ENCODE results near the gene NOL3.

The NOL3 gene

DNA sequence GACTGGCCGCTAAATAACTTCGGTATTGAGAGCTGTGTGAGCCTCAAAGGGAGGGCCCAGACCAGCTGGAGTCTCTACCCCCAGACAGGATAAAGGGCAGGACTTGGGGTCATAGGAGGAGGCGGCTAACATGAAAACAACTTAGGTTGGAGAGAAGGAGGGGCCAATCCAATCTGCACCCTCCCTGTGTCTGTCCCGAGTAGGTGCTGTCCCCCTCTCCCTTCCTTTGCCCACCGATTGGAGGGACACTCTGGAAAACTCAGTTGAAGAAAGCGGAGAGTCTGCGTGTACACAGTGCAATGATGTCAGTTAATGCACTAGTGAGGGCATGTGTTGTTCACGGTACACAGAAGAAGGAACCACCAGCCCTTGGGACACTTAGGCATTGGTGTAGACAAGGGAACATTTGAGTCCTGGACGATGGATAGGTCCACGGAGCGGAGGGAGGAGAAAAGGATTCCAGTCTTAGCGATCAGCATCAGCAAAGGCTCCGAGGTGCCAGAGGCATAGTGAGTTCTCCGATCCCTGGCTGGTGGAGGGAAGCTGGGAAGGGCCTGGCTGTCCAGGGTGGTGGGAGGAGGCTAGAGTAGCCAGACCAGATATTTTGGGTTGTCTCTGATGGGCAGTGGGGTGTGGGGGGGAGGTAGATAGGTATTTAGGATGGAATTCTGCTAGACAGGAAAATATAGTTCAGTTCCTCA, 761 bp downstream of the NOL3 start:
- no peak for DNase-seq (ENCODE audit: low spot score)

DNA sequence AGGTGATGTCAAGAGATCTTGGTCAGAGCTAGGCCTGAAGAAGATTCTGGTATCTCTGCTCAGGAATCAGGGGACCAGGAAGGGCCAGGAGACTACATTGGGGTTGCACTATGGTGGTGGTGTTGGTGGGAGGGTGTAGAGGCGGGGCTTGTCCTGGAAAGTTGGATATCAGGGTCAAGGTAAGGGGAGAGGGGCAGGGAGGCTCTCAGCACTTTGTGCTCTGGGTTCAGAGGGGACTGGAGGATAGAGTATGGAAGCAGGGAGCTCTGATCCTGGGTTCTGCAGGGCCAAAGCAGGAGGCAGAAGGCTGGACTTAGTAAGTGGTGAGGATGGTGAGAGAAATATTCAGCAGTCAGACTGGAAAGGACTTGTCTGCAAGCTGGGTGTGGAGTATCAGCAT, 3.0 kb downstream of the NOL3 start:
- DNase-seq (ENCODE audit: low spot score), result no peak

DNA sequence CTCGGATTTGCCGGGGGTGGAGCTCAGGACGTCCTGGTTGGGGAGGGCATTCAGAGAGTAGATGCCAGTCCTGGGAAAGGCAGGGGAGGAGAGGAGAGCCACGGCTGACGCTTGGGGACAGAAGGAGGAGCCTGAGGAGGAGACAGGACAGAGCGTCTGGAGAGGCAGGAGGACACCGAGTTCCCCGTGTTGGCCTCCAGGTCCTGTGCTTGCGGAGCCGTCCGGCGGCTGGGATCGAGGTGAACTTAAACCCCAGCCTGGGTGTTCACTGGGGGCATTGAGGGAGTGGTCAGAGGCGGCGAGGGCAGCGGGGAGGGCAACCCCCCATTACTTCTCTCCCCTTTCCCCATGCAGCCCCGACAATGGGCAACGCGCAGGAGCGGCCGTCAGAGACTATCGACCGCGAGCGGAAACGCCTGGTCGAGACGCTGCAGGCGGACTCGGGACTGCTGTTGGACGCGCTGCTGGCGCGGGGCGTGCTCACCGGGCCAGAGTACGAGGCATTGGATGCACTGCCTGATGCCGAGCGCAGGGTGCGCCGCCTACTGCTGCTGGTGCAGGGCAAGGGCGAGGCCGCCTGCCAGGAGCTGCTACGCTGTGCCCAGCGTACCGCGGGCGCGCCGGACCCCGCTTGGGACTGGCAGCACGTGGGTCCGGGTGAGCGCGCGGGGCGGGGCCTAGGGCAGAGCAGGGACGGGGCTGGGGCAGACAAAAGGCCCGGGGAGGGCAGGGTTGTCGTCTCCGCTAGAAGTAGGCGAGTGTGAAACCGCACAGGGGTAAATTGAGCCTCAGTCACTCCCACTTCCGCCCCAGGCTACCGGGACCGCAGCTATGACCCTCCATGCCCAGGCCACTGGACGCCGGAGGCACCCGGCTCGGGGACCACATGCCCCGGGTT, 3.7 kb downstream of the NOL3 start:
- DNase-seq (ENCODE audit: low spot score), result peak; percentile 64

DNA sequence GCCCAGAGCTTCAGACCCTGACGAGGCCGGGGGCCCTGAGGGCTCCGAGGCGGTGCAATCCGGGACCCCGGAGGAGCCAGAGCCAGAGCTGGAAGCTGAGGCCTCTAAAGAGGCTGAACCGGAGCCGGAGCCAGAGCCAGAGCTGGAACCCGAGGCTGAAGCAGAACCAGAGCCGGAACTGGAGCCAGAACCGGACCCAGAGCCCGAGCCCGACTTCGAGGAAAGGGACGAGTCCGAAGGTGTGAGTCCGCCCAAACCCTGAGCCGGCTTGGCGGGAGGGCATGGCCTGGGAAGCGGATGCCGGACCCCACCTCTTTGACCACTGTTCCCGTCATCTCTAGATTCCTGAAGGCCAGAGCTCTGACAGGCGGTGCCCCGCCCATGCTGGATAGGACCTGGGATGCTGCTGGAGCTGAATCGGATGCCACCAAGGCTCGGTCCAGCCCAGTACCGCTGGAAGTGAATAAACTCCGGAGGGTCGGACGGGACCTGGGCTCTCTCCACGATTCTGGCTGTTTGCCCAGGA, 4.4 kb downstream of the NOL3 start:
- no peak for DNase-seq (ENCODE audit: low spot score)

DNA sequence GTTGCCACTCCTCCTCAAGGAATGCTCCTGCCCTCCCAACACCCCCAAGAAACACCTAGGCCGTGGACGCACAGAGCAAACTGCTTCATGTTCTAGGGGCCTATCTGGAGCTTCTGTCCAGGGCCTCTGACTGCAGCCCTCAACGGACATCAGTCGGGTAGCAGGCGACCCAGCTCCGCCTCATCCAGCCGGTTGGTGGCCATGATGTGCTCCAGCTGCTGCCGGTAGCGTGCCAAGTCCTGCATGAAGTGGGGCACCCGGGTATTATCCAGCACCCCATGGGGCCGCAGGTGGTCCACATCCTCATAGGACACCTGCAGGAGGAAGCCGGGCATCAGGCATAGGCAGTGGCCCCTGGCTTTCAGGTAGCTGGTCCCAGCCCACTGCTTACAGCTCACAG, 6.3 kb downstream of the NOL3 start:
- no peak for DNase-seq (ENCODE audit: low spot score)

DNA sequence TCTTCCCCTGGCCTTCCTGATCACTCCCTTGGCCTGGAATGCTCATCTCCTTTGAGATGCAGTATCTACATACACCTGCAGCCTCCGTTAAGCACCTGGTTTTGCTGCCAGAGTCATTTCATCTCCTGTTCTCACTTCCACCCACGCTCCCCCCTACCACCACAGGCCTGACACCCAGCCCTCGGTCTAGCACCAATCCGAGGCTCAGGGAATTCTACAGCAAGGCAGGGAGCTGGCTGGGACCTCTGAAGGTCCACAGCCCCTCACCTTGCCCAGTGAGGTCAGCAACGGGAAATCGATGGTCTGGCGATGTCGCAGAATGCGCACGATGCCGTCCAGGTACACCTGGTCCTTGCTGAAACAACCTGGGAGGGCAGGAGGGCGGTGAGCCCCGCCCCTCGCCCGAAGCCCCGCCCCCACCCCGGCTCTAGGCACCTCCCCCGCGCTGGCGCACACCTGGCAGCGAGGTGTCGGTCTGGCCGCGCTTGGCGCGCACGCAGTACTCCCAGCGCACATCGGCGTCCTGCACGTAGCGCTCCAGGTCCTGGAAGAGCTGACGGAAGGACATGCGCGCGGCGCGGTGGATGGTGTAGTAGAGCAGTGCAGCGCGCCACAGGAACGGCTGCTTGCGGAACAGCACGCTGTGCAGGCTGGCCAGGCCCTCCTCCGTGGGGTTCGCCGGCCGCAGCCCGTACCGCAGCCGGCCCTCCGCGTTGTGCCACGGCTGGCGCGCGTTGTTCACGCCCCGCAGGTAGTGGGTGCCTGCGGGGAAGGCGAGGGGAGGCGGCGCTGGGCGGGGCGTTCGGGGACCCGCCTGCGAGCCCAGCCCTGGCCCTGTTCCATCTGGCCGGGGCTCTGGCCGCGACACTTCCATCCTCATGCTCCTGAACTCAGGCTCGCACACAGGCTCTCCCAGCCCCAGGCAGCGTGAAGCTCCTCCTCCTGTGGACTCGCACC, 7.7 kb downstream of the NOL3 start:
- no peak for DNase-seq (ENCODE audit: low spot score)

DNA sequence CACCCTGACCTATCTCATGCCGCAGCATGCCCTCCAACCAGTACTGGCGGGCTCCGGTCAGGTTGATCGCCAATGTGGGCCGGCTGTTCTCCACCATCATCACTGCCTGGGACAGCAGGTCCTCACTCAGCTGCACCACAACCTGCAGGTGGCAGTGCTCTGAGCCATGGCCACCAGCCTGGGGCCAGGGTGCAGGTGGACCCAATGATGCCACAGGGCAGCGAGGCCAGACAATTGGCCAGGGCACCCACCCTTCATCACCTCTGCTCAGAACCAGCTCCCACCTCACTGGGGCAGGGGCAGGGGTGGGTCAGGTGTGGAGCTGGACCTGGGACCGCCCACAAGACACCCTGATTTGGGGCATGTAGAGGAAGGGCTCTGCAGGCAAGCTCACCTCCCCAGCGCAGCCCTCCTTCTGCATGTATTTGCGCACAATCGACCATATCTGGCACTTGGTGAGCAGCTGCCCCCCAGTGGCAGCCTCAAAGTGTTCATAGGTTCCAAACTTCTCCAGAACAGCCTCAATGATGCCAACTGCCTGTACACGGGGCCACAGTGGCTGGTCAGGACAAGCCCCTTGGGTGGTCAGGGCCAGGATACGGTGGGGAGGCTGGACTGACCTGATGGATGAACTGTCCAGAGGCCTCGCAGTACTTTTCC, 9.2 kb downstream of the NOL3 start:
- no peak for DNase-seq (ENCODE audit: low spot score)

DNA sequence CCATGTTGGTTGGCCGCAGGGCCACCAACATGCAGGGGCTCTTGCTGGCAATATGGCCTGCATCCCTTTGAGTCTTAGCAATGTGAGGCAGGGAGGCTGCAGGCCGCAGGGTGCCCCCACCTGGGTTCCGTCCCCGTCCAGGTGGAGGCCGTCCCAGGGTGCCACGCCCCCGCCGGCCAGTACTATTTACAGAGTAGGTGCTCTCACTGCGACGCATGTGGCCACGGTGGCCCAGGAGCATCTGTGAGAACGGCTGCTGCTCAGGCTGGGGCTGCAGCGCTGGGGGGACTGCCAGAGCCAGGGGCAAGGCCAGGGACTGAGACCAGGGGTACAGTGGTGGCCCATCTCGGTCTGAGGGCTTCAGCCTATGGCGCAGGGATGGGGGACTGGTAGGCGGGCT, 9.8 kb downstream of the NOL3 start:
- DNase-seq (ENCODE audit: low spot score), result no peak

DNA sequence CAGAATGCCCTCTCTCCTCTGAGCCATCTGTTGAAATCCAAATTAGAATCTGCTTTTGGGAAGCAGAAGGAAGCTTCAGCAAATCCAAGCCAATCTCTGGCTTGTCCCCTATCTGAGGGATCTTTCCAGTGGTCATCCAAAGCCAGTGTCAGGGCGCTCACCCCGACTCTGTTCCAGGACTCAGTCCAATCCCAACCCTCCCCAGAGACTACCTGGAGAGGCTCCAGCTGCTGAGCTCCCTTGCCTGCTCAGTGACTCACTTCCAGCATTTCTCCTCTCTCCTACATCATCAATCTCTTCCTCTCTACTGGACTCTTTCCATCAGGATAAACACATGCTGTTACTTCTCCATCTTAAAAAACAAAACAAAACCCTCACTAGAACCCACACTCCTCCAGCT, 11.0 kb downstream of the NOL3 start:
- no peak for DNase-seq (ENCODE audit: low spot score)

DNA sequence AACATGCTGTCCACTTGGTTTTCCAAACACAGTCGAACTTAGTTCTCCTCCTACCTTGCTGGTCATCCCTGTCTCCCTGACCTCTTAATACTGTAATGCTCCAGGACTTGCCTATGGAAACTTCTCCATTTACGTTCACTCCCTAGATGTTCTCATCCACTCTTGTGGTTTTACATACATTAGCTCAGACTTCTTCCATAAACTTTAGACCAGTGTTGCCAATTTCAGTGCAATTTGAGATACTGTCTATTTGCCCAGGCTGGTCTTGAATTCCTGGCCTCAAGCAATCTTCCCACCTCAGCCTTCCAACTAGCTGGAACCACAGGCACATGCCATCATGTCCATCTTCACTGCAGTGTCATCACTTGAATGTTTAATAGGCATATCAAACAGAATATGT, 11.9 kb downstream of the NOL3 start:
- no peak for DNase-seq (ENCODE audit: low spot score)

DNA sequence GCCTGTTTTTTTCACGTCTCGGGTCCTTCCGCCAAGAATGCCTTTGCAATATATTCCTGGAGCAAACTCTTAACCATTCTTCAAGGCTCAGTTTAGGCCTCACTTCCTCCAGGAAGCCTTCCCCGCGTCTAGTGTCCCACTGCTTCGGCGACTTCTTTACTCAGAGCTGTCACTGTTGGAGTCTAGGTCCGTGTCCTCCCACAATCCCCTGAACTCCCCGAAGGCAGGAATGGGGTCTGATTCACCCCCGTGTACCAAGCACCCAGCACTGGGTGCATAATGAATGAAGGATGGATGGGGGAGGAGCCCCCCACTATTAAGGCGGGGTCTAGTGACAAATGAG, 12.9 kb downstream of the NOL3 start:
- no peak for DNase-seq (ENCODE audit: low spot score)

DNA sequence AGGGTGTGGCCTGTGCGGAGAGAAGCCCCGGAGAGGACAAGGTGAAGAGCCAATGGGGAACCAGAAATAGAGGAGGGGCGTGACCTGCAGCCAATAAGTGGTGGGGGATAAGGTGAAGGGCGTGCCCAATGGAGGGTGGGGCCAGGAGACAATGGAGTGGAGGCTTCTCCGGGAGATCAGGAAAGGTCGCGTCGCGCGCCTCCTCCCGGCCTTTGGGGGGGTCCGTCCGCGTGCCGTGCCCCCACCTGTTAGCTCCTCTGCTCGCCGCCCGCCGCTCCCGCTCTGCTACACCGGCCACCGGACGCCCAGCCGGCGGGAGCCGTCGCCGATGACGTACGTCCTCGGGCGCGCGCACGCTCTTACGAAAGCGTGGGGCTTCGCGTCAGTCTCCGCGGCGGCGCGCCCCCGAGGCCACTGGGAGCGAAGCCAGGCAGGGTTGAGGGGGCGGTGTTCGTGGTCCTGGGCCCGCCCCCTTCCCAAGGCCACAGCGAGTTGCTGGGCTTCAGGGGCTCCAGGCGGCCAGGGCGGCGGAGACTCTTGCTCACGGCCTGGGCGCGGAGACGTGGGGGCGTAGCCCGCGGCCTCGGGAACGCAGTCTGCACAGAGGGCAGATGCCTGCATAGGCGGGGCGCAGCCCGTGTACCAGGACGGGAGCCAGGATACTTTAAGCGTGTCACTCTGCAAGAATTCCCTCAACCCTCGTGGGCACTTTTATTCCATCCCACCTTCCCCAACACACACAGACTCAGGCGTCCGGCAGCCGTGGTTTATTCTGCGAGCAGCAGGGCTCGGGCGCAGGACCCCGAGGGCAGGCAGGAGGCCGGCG, 13.5 kb downstream of the NOL3 start, which contains the start of gene MATCAP1:
TSS of gene MATCAP1 (minus strand) at position 337 of the 826 bp plus-strand sequence. CDS start 3,353 bp downstream, outside the sequence.
- peak; percentile 98 for DNase-seq (ENCODE audit: low spot score)

DNA sequence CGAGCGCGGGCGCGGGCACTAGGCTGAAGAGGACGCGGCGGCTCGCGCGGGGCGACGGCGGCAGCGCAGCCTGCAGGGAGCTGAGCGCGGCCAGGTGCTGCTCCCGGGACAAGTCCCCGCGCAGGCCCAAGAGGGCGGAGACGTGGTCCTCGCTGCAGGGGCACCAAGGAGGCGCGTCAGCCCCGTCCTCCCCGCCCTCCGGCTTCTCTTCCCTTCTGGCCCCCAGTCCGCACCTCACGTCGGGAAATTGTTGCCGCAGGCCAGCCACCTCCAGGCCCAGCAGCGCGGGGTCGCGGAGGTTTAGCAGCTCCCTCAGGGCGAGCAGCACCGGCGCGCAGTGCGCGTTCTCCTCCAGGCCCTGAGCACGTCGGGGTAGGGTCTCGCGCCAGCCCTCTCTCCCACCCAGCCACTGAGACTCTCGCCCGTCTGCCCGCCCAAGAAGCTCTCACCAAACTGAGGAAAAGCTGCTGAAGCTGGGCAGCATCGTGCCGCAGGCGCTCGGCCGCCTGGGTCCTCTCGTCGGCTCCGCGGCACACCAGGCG, 14.2 kb downstream of the NOL3 start:
- DNase-seq (ENCODE audit: low spot score), result no peak

DNA sequence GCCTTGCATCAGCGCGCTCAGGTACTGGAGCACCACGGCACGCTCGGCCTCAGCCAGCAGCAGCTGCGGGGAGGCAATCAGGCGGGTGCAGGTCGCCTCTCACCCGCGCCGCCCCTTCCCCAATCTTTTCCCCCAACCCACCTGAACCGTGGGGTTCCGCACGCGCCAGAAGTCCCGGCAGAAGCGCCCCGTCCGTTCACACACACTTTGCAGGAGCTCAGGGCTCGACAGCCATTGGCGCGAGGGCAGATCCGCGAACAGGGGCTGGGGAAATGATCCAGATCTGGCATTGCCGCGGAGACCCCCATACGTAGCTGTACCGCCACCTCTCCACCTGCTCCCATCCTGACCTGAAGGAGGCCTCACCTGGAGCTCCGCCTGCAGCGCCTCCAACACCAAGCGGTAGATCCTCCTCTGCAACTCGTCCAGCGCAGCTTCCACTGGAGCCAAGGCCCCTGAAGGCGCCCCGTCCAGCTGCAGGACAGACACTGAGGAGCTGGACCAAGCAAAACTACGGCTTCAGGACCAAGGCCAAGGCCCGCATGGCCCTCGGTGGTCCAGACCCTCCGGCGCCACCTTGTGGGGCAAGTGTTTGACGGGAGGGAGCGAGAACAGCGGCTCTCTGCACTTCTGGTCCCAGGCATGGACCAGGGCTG, 14.8 kb downstream of the NOL3 start:
- DNase-seq (ENCODE audit: low spot score), result peak; percentile 72

DNA sequence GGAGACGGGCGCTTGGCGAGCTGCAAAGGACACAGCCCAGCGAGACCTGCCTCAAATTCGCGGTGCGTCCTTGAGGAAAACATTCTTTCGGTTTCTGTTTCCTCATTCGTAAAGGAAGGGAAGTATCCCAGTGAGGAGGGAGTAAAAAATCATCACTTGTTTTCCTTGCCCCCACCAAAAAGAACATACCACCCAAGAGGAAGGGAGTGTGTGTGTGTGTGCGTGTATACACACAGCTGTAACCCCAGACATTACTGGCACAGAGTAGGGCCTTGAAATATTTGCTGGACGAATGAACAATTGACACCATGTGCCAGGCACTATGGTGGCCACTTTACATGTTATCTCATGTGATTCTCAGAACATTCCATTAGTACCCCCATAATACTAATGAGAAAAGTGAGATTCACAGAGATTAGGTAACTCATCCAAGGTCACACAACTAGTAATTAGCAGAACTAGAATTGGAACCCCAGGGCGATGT, 15.4 kb downstream of the NOL3 start:
- DNase-seq (ENCODE audit: low spot score), result no peak

DNA sequence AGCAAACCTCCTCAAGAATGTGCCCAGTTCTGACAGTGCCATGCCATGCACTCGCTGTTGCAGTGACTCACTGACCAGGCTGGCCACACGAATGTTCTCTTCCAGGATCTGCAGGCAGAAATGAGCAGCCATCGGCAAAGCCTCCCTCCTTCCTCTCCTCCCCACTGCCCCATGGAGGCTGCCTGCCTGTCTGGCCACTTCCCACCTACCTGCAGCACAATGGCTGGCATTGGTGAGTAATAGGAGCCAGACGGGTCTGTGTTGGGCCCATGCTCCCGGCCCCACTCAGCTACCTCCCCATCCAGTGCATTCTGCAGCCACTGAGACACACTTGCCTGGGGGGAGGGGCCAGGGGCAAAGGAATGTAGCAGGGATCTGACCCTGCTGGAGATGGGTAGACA, 16.2 kb downstream of the NOL3 start:
- DNase-seq (ENCODE audit: low spot score), result no peak

DNA sequence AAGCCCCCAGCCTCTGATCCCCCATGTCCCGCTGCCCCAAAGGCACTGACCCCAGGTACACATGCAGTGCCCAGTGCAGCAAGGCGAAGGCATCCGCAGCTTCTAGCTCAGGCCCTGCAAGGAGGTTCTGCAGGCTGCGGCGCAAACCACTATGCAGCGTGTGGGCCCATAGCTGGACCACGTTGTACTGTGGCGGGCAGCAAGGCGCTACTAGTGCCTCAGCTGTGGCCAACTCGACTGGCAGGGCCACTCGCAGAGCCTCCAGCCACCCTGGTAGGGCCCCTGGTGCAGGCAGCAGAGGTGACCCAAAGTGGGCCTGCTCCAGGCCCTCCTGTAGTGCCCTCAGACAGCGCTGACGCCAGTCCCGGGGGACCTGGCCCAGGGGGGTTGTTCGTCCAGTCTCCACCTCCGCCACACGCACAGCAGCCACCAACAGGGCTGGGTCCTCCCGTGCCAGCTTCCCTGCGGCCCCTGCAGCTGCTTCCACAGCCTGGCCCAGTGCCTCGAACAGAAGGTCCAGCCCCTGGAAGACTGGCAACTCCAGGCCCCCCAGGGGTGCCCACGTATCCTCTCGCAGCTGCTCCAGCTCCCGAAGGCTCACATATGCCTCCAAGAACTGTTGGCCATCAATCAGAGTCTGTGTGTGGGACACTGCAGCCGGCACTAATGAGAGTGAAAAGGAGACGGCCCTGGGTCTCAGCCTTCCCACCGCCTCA, 17.0 kb downstream of the NOL3 start:
- no peak for DNase-seq (ENCODE audit: low spot score)

DNA sequence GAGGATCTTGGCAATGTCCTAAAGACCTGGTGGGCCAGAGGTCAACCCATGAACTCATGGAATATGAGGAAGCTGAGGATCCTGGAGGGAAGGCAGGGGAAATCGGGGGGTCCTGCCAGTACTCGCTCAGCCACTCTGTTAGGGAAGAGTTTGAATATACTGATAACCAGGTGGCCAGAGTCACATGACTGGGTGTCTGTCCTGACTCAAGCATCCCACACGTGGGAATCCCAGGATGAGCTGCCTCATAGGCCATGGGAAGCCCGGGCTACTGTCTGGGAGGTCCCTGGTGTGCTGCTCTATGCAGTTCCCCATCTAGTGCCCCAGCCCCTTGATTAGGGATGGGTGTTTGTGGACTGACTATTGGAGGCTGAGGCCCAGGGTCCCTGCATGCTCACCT, 18.0 kb downstream of the NOL3 start:
- DNase-seq (ENCODE audit: low spot score), result no peak

DNA sequence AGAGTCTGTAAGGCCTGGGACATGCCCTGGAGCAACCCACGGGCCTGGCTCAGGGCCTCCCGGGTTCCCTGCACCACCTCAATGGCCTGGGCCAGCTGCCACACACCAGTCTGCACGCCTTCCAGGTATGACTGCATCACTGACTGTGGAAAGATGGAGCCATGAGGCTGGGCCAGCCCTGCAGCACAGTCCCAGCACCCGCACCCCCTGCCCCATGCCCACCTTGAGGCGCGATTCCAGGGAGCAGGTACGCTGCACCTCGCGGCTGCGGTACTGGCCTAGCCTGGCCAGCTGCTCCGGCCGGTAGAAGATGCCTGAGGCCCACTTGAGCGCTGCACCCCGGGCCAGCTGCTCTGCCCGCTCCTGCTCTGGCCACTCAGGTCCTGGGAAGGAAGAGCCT, 18.5 kb downstream of the NOL3 start:
- DNase-seq (ENCODE audit: low spot score), result no peak
